HG03457 (cell line): ENCODE measurements around the gene AP5Z1.
"Not testable (repeated sequence)": the region's sequence is repeated elsewhere in the genome, so short reads cannot be mapped to it uniquely, and the experiment has no call there.

Experiments
- ATAC-seq: cut with Tn5 transposase; IDR thresholded peaks from one replicate; pipeline ENCODE4 v1.9.1; 2021; ENCODE audit warnings: moderate number of reproducible peaks; ENCODE audit not compliant: unreplicated experiment

AP5Z1 gene

DNA sequence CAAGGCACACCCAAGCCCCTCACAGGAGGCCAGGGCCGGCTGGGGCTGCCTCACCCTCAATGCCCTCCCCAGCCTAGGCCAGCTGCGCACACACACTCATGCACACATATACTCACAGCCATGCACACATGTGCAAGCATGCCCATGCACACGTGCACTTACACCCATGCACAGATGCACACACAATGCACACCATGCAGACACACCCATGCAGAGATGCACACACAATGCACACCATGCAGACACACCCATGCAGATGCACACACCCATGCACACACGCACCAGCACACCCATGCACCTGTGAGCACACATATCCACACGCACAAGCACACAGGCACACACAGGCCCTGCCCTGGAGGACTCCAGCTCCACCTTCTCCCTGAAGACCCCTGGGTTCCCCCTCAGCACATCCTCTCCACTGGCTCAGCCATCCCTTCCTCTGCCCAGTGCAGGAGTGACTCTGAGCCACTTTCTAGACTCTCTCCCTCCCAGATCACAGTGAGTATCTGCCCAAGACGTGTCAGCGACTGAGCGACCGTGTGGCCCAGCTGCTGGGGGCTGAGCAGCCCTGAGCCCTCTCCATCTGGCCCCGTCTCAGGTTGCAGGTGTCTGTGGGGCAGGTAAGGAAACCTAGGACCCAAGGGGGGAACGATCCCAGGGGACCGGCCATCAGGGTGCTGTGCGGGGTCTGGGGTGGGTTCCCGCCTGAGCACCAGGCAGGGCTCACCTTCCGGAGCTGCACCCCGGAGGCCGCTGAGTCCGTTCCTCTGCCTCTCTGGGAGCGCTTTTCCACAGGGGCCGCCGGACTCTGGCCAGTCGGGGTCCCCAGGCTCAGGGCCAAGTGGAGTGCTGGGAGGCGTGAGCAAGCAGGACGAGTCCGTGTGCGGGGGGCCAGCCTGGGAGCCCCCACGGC, 25.8 kb downstream of the AP5Z1 start:
- ATAC-seq: no peak

DNA sequence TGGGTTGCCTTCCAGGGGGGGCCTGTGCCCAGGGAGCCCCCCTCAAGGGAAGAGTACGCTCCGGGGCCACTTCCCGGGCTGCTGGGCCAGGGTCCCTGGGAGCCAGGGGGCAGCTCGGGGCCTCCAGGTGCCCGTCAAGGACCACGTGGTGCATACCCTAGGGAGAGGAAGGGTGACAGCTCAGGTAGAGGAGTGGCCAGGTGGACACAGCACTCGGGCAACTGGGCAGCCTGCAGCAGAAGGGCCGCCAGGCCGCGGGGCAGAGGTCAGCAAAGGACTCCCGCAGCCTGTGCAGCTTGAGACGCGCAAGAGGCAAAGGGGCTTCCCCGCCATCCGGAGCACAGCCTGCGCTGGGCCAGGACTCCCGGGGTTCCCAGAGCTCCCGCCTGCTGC, 26.4 kb downstream of the AP5Z1 start:
- ATAC-seq: no peak

DNA sequence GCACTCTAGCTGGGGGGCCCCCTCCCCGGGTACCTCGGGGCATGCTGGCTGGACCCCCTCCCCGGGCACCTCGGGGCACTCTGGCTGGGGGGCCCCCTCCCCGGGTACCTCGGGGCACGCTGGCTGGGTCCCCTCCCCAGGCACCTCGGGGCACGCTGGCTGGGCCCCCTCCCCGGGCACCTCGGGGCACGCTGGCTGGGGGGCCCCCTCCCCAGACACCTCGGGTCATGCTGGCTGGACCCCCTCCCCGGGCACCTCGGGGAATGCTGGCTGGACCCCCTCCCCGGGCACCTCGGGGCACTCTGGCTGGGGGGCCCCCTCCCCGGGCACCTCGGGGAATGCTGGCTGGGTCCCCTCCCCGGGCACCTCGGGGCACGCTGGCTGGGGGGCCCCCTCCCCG, 27.2 kb downstream of the AP5Z1 start:
- ATAC-seq: not testable (repeated sequence)

DNA sequence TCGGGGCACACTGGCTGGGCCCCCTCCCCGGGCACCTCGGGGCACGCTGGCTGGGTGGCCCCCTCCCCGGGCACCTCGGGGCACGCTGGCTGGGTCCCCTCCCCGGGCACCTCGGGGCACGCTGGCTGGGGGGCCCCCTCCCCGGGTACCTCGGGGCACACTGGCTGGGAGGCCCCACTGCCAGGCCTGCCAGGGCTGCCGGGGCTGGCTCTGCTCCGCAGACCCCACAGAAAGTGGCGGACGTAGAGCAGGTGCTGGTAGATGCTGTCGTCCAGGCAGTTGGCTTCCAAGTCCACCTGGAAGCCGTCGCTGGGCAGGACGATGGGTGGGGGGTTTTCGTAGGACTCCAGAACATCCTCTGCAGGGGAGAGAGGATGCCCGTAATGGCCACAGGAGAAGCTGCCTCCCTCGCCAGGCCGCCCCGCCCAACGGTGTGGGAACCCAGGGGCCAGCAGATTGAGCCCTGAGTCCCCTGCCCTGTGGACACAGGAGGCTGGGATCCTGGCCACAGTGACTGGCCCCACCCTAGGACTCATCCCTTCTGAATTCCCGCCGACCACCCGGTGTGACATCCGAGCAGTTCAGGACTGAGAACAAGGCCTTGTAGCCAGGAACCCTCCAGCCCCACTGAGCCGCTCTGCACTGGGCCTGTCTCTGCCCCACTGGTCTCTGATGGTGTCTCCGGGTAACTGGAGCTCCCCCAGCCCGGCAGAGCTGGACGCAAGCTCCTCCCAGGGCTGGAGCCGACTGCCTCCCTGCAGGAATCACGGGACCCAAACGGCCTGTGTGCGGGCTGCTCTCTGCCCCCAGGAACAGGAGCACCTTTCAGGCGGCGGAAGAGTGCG, 28.2 kb downstream of the AP5Z1 start:
- no peak for ATAC-seq

DNA sequence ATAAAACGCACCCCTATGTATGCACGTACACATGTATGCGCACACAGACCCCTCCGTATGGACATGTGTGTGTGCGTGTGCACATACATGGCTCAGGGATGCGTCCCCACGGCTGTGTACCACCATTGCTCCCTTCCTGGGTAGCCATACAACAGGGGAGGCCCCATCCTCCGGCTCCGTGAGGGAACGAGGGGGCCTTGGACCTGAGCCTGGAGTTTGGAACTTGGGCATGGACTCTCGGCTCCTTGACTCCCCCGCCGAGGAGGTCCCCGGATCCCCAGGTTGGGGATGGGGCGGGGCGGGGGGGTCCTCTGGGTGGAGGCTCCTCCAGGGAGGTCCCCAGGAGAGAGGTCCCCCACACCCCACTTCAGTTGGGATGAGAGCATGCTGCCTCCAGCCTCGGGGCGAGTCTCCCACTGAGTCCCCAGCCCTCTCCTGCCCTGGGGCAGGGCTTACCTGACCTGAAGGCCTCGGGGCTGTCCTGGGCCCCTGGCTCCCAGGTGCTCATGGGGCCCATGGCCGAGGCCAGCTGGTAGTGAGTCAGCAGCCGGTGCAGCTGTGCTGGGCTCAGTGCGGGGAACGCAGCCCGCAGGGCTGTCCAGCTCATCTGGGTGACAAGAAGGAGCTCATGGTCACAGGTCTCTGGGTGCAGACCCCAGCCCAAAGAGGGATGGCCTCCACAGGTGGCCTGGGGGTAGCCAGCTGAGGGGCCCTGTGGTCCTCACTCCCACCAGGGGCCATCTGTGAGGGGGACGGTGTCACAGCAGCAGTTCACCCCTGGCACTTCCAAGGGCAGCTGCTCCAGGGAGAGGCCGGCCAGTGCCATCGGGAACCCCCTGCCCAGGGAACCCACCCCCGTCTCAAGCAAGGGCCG, 29.9 kb downstream of the AP5Z1 start:
- no peak for ATAC-seq

DNA sequence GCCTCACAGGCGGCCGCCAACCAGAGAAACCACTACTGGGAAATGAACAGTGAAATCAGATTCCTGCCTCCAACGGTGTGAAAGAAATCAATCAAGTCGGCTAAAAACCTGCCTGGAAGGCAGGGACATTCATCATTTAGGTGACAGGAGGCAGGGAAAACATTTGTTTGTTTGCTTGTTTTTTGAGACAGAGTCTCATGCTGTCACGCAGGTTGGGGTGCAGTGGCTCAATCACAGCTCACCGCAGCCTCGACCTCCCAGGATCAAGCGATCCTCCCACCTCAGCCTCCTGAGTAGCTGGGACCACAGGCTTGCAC, 30.5 kb downstream of the AP5Z1 start:
- ATAC-seq: no peak

DNA sequence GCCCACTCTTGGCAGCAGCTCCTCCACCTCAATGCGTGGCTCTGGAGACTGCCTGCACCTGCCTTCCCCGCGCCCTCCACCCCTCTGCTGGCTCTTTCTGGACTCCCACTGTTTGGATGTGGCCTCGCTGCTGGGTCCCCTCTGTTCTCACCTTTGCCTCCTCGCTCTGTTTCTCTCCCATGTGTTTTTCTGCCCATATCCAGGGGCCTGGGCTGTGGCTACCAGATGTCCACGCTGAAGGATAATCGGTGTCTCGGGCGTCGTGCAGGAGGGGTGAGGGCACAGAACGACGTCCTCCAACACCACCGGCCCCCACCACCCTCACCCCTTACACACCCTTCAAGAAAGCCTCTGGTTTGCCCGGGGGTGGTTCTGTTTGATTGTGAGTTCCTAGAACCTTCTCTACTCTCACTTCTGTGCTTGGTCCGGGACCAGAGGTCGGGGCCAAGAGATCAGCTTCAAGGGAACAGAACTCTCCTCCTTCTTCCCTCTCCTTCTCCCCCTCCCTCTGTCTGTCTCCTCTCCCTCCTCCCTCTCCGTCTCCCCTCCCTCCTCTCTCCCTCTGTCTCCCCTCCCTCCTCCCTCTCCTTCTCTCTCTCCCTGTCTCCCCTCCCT, 31.7 kb downstream of the AP5Z1 start:
- ATAC-seq: no peak

DNA sequence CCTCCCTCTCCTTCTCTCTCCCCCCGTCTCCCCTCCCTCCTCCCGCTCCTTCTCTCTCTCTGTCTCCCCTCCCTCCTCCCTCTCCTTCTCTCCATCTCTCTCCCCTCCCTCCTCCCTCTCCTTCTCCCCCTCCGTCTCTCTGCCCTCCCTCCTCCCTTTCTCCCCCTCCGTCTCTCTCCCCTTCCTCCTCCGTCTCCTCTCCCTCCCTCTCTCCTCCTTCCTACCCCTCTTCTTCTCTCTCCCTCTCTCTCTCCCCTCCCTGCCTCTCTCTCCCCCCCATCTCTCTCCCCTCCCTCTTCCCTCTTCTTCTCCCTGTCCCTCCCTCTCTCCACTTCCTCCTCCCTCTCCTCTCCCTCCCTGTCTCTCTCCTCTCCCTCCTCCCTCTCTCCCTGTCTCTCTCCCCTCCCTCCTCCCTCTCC, 32.2 kb downstream of the AP5Z1 start:
- no peak for ATAC-seq

DNA sequence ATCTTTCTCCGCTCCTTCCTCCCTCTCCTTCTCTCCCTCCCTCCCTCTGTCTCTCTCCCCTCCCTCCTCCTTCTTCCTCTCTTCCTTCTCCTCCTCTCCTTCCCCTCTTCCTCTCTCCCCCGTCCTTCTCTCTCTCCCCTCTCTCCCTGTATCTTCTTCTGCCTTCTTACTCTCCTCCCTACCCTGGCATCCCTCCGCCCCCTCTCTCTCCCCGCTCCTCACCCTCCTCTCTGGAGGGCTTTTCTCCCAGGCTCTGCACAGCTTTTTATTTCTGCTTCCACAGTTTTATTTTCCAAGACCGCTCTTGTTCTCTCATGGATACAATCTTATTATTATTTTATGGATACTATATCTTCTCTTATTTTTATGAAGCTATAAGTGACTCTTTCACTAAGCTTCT, 32.6 kb downstream of the AP5Z1 start:
- no peak for ATAC-seq

DNA sequence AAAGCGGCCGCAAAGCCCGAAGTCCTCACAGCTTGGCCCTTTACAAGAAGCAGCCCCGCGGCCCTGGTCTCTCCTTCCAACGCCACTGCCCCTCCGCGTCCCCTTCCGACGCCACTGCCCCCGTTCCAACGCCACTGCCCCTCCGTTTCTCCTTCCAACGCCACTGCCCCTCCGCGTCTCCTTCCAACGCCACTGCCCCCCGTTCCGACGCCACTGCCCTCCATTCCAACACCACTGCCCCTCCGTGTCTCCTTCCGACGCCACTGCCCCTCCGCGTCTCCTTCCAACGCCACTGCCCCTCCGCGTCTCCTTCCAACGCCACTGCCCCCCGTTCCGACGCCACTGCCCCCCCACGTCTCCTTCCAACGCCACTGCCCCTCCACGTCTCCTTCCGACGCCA, 33.1 kb downstream of the AP5Z1 start:
- no peak for ATAC-seq

DNA sequence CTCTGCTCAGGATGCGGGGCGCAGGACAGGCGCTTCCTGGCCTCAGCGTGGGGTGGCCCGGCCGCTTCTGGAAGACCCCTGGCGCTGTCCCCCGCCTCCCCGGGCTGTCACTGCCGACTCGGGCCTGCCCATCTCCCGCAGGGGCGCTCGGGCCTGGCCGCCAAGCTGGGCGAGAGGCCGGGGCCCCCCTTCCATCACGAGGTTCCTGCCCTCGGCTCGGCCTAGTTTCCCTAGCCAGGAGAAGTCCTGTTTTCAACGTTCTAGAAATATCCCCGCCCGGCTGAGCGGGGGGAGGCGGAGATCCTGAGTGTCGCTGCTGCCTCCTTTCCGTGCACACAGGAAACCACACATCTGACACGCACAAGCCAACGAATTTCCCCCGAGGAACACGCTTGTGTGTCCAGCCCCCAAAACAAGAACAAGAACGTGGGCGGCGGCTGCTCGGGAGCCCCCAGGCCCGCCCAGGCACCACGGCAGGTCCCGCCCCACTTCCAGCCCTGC, 33.7 kb downstream of the AP5Z1 start:
- no peak for ATAC-seq

DNA sequence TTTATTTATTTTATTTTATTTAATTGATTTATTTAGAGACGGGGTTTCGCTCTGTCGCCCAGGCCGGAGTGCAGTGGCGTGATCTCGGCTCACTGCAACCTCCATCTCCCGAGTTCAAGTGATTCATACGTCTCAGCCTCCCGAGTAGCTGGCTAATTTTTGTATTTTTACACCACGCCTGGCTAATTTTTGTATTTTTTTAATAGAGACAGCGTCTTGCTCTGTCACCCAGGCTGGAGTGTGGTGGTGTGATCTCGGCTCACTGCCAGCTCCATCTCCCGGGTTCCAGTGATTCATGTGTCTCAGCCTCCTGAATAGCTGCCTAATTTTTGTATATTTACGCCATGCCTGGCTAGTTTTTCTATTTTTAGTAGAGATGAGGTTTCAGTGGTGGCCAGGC, 34.2 kb downstream of the AP5Z1 start:
- ATAC-seq: no peak

DNA sequence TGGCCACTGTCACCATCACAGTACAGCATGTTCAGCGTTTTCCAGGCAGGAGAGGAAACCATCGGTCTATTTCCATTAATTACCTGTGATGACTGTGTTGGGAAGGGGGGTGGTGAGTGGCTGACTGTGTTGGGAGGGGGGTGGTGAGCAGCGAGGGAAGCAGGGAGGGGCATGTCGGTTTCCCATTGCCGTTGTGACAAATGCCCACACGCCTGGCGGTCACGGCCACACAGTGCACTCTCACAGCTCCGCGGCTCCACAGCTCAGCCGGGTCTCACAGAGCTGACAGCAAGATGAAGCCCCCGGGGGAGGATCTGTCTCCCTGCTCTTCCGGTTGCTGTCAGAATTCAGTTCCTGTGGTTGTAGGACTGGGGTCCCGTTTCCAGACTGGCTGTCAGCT, 39.0 kb downstream of the AP5Z1 start:
- no peak for ATAC-seq

DNA sequence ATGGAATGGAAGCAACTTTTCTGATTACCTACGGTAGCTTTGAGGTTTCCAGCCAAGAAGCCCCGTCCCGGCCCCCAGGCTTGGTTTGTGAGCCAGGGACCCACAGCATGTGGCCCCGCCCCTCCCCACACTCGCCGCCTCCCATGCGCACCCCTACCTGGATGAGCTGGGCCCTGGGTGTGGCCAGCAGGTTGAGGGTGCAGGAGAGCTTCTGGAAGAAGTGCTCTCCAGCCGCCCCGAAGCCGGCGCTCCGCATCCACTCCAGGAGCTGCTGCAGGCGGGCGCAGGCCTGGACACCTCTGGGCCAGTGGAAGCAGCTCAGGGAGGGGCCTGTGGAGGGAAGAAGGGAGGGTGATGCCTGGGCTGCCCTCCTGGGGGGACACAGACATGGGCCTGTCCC, 39.7 kb downstream of the AP5Z1 start:
- ATAC-seq: no peak

DNA sequence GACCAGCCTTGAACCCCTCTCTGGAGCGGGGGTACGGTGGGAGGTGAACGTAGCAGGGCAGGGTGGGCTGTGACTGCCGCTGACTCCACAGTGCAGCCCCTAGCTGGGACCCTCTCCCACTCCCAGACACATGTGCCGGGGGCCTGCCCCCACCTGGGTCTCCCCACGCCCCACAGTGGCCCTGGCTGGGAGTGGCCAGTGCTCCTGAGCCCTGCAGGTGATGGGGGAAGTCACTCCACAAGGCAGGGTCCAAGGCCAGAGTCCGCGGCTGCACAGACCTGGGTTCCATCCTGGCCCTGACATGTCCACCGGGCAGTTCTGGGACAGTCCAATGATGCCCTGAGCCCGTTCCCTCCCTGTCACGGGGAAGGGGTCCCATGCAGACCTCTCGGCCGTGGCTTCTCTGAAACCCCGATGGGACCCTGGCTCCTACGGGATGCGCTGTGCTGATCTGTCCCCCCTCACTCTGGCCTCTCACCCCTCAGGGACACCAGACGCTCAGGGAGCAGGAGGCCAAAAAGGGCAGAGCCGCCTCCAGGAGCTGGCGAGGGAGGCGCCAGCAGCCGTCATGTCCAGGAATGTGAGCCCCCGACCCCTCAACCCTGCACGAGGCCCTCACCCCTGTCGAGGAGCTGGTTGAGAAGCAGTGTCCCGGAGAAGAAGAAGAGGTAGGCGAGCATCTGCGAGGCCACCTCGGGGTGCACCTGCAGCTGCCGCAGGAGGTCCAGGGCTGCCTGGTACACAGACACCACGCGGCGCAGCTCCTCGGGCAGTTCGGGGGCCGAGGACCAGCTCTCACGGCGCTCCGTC, 40.4 kb downstream of the AP5Z1 start:
- ATAC-seq: no peak

DNA sequence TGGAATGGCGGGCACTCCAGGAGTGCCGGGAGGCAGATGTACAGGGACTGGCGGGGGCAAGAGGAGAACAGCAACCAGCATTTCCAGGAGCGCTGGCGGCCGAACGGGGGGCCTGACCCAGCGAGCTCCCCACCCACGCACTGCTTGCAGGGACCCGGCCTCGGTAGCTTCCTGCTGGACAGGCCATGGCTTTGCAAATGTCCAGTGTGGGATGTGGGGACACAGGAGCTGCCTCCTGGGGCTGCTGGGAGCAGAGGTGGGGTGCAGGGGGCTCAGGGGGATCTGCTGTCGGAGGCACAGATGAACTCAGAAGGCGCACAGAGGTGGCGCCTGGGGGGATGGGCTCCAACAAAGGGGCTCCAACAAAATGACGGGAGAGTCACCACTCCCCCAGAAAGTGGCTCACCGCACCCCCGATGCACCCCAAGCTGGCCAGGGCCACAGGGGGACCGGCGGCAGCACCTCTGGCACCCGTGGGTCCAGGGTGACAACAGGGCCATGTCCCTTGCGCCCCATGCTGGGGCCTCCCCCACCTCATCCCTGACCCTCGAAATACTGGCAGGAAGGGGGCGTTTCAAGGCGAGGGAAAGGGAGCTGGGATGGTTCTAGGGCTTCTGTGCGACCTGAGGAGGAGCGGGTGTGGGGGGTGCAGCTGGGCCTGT, 41.1 kb downstream of the AP5Z1 start:
- ATAC-seq: no peak

DNA sequence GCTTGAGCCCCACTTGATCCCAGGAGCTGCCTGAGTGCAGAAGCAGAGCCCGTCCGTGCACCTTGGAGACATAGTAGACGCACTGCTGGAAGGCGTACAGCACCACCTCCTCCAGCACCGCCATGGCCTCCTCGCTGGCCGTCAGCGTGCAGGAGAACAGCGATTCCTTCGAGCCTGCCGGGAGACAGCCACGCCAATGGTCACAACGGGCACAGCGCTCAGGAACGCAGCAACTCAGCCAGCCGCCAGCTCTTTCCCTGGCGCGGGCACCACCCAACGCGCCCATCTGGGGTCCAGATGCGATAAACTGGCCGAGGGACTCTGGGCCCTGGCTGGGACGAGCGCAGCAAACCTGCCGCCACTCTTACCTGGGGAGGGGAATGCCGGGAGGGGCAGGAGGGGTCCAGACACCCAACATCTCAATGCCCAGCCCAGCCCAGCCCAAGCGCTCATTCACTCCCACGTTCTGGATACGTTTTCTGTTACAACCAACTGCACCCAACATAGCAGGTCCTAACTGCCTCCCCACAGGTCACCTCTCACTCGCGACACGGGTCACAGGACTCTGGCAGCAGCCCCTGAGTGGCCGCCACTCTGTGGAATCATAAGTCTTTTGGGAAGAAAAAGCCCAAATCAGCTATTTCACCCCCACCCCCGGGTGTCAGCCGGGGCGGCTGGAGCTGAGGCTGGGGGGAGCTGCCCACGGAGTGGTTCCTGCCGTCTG, 41.9 kb downstream of the AP5Z1 start:
- no peak for ATAC-seq

DNA sequence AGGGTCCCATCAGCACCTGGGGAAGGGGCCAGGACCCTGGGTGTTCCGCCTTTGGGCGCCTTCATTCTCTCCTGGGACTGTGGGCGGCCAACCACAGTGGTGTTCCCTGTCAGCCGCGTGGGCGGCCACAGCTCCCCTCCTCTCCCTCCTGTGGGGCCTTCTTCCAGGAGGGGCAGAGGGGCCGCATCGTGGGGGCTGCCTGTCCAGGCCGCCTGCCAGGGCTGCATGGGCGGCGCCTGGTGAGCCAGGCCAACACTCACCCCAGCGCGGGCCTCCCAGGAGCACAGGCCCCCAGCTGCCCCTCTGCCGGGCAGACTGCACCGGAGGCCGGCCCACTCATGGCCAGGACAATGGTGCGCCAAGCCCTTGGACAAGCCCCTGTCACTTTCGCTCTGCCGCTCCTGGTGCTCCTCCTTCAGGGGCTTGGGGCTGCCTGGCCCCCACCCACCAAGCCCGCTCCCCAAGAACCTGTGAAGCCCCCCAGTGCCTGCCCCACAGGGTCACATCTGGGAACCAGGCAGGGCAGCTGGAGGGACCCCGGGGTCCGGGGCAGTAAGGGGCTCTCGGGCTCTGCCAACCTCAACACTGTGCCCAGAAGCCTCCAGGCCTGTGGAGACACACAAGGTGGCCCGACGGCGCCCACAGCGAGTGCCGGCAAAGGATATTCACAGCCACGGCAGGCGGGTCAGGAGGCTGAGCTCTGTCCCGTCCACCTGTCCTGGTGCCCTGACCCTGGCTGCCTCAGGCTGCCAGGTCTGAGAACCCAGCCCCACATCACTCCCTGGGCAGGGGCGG, 42.8 kb downstream of the AP5Z1 start:
- no peak for ATAC-seq
